HEK293T (cell line): ENCODE data around the gene TAGLN2.

ENCODE experiments used
- BHLHE40 ChIP-seq: fragments of 450-650 bp; IDR thresholded peaks from 2 replicates; pipeline ENCODE4 v1.6.1; 2016; ENCODE audit warnings: mild to moderate bottlenecking, moderate library complexity, borderline replicate concordance
- ELF4 ChIP-seq: fragments of 450-650 bp; IDR thresholded peaks from 2 replicates; pipeline ENCODE4 v1.6.1; 2017; ENCODE audit warnings: antibody characterized with exemption
- FOXA1 ChIP-seq: fragments of 450-650 bp; IDR thresholded peaks from 2 replicates; pipeline ENCODE4 v1.6.1; 2016; ENCODE audit warnings: mild to moderate bottlenecking
- FOXK2 ChIP-seq: fragments of 450-650 bp; IDR thresholded peaks from 2 replicates; pipeline ENCODE4 v1.6.1; 2016; ENCODE audit warnings: mild to moderate bottlenecking
- FOXM1 ChIP-seq: fragments of 450-650 bp; IDR thresholded peaks from 2 replicates; pipeline ENCODE4 v1.6.1; 2017; ENCODE audit warnings: mild to moderate bottlenecking, borderline replicate concordance
- HDGF ChIP-seq: fragments of 450-650 bp; IDR thresholded peaks from 2 replicates; pipeline ENCODE4 v1.6.1; 2017; ENCODE audit warnings: antibody characterized with exemption, borderline replicate concordance
- L3MBTL2 ChIP-seq: fragments of 450-650 bp; conservative IDR thresholded peaks from 2 replicates; pipeline ENCODE4 v1.6.1; 2016; ENCODE audit warnings: mild to moderate bottlenecking
- LEF1 ChIP-seq: fragments of 450-650 bp; IDR thresholded peaks from 2 replicates; pipeline ENCODE4 v1.6.1; 2017; ENCODE audit warnings: mild to moderate bottlenecking, borderline replicate concordance
- SP1 ChIP-seq: fragments of 450-650 bp; IDR thresholded peaks from 2 replicates; pipeline ENCODE4 v1.6.1; 2017
- TARDBP ChIP-seq: fragments of 450-650 bp; IDR thresholded peaks from 2 replicates; pipeline ENCODE4 v1.6.1; 2016
- ZNF384 ChIP-seq: fragments of 450-650 bp; IDR thresholded peaks from 2 replicates; pipeline ENCODE4 v1.6.1; 2016
- TF ChIP-seq, protein P1 (sequence below): fragments of 450-650 bp; IDR thresholded peaks from 2 replicates; pipeline ENCODE4 v1.6.1; 2016

DNA sequence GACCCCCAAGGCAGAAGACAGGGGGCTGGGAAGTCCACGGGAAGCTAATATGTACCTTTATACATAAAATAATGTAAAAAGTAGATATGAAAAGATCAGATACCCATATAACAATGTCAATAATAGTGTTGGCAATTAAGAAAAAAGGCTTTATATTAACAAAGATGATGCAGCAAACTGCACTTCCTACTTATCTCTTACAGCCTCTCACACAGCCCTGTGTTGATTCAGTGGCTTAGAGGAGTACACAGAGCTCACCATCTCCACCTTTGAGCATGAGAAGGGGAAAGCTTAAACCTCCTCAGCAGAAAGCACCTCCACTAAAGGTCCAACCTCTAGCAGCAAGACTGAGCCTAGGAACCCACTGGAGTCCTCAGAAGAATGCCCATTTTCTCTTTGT, 55.7 kb downstream of the TAGLN2 start:
- no peak for TF ChIP-seq FOXK2
- TF ChIP-seq ELF4: no peak
- TF ChIP-seq LEF1: no peak
- no peak for TF ChIP-seq BHLHE40
- TF ChIP-seq L3MBTL2: no peak
- TF ChIP-seq HDGF: no peak
- no peak for TF ChIP-seq FOXA1
- TF ChIP-seq TARDBP: no peak
- no peak for TF ChIP-seq FOXM1
- TF ChIP-seq SP1: no peak
- TF ChIP-seq ZNF384: no peak
- TF ChIP-seq, protein P1, sequence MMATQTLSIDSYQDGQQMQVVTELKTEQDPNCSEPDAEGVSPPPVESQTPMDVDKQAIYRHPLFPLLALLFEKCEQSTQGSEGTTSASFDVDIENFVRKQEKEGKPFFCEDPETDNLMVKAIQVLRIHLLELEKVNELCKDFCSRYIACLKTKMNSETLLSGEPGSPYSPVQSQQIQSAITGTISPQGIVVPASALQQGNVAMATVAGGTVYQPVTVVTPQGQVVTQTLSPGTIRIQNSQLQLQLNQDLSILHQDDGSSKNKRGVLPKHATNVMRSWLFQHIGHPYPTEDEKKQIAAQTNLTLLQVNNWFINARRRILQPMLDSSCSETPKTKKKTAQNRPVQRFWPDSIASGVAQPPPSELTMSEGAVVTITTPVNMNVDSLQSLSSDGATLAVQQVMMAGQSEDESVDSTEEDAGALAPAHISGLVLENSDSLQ: no peak
